HG03135 (cell line): ENCODE measurements around the gene SNCAIP.

Experiments used
- ATAC-seq: cut with Tn5 transposase; IDR thresholded peaks from one replicate; pipeline ENCODE4 v1.9.1; 2021; ENCODE audit warnings: mild to moderate bottlenecking, moderate library complexity; ENCODE audit not compliant: unreplicated experiment

The SNCAIP gene

GRCh38 chr5:122421374-122422079, 109.5 kb downstream of the SNCAIP start:
- peak; percentile 93 for ATAC-seq

GRCh38 chr5:122423221-122423620, 111.2 kb downstream of the SNCAIP start:
- ATAC-seq, result no peak

GRCh38 chr5:122424132-122424531, 112.1 kb downstream of the SNCAIP start:
- ATAC-seq, result no peak

GRCh38 chr5:122426301-122426700, 114.3 kb downstream of the SNCAIP start:
- no peak for ATAC-seq

GRCh38 chr5:122427621-122428020, 115.6 kb downstream of the SNCAIP start:
- no peak for ATAC-seq

- no peak for ATAC-seq
Measured at GRCh38 chr5:122429545-122430318, 117.7 kb downstream of the SNCAIP start.

- ATAC-seq, result no peak
Measured at GRCh38 chr5:122430319-122430586, 118.2 kb downstream of the SNCAIP start.

- no peak for ATAC-seq
Measured at GRCh38 chr5:122431298-122431697, 119.3 kb downstream of the SNCAIP start.

- no peak for ATAC-seq
Measured at GRCh38 chr5:122434205-122434970, 122.4 kb downstream of the SNCAIP start.

- ATAC-seq, result no peak
Measured at GRCh38 chr5:122435234-122435633, 123.2 kb downstream of the SNCAIP start.

- no peak for ATAC-seq
Measured at GRCh38 chr5:122435761-122436160, 123.7 kb downstream of the SNCAIP start.

- ATAC-seq, result no peak
Measured at GRCh38 chr5:122436615-122437014, 124.6 kb downstream of the SNCAIP start.

GRCh38 chr5:122439645-122440044, 127.6 kb downstream of the SNCAIP start:
- no peak for ATAC-seq

GRCh38 chr5:122442938-122443337, 130.9 kb downstream of the SNCAIP start:
- ATAC-seq, result no peak

- ATAC-seq, result no peak
Measured at GRCh38 chr5:122444411-122444810, 132.4 kb downstream of the SNCAIP start.

GRCh38 chr5:122445070-122445469, 133.0 kb downstream of the SNCAIP start:
- ATAC-seq, result no peak

- no peak for ATAC-seq
Measured at GRCh38 chr5:122447072-122447471, 135.0 kb downstream of the SNCAIP start.

- no peak for ATAC-seq
Measured at GRCh38 chr5:122447879-122448278, 135.8 kb downstream of the SNCAIP start.

- ATAC-seq, result no peak
Measured at GRCh38 chr5:122454541-122454940, 142.5 kb downstream of the SNCAIP start.

GRCh38 chr5:122455939-122456338, 143.9 kb downstream of the SNCAIP start:
- ATAC-seq, result no peak

- no peak for ATAC-seq
Measured at GRCh38 chr5:122457178-122457826, 145.3 kb downstream of the SNCAIP start.
